Heart left ventricle (tissue), 13 donors: ENCODE measurements around the gene ESR2.

Source experiments
- CTCF ChIP-seq, 12 donors: fragments of 200-600 bp; sonication (generic) in 4 of 12; IDR thresholded peaks; one replicate each; pipeline versions ENCODE4 v1.5.0 to v1.8.0; 2018 to 2022; ENCODE audit warnings: antibody characterized with exemption in 12 of 12, mild to moderate bottlenecking in 5 of 12
- POLR2A ChIP-seq, 2 donors: fragments of 450-650 bp; IDR thresholded peaks; one replicate each; pipeline ENCODE4 v1.6.1; 2017; ENCODE audit warnings: antibody characterized with exemption in 2 of 2, mild to moderate bottlenecking in 2 of 2, moderate library complexity in 2 of 2
- donor health status: ischemic (EF 13 %, LVEDD 7.1; RV severe dilation, severe dysfunction).
- donor health status: DM: no; HTN: yes; CAD: no.
- donor health status: DM: no; HTN: no; CAD: no.
- donor health status: ischemic (EF 25% LVEDD 6.9; RV normal size, moderate dysfunction).
- donor health status: ischemic (EF 25% LVEDD 5.7; RV mildly dilated, moderate dysfunction).
- donor health status: ischemic (EF 35%, LVEDD 5.7; RV mildly dilated, moderate dysfunction).
- donor health status: nonischemic (EF 11% LVEDD 7.7; RV severe dilation, severe dysfunction).
- donor health status: DM: yes; HTN: yes; CAD: no.
- donor health status: PGD.
- donor health status: ischemic (EF 29% LVEDD 5.4; RV normal size, mild dysfunction).
- donor health status: nonischemic (EF 23%, LVEDD 6.1; RV moderate dilation, normal function).

GRCh38 chr14:64174922-64175782 is 119.0 kb downstream of the ESR2 start:
- TF ChIP-seq CTCF (IDR thresholded peaks at IDR 0.05) (no peak), POLR2A (IDR thresholded peaks at IDR 0.05) (no peak)
